GM23338 (cell line): Measurements from ENCODE around the gene LMNA. TPM values are rescaled to one million over a fixed set of nuclear protein-coding genes. Genes with fewer than 3 reads are reported as not detected.

Experiments
- ATAC-seq: fragments of 200-7000 bp; cut with Tn5 transposase; 3 replicates; pipeline ENCODE4 v1.9.1; 2020
- DNase-seq: peaks from one replicate; pipeline ENCODE4 v3.0.0-alpha.2; 2015; ENCODE audit warnings: low spot score
- H2AFZ ChIP-seq: fragments of 200-600 bp; sonication (generic); 2 replicates; pipeline ENCODE4 v1.8.0; 2016; ENCODE audit warnings: antibody characterized with exemption, mild to moderate bottlenecking, moderate library complexity
- H3F3A ChIP-seq: fragments of 200-600 bp; sonication (generic); replicated peaks from 2 replicates; pipeline ENCODE4 v1.8.0; 2017; ENCODE audit warnings: antibody characterized with exemption, mixed run types, low read depth
- H3K27ac ChIP-seq: fragments of 200-600 bp; sonication (generic); 2 replicates; pipeline ENCODE4 v1.6.1; 2016; ENCODE audit warnings: low read depth
- H3K27me3 ChIP-seq: fragments of 200-600 bp; sonication (generic); 2 replicates; pipeline ENCODE4 v1.8.0; 2016; ENCODE audit warnings: mild to moderate bottlenecking, mixed run types, moderate library complexity; ENCODE audit not compliant: insufficient read depth
- H3K36me3 ChIP-seq: fragments of 200-600 bp; sonication (generic); 2 replicates; pipeline ENCODE4 v1.8.0; 2016; ENCODE audit warnings: mild to moderate bottlenecking; ENCODE audit not compliant: insufficient read depth
- H3K4me1 ChIP-seq: fragments of 200-600 bp; sonication (generic); 2 replicates; pipeline ENCODE4 v1.8.0; 2016; ENCODE audit warnings: mild to moderate bottlenecking, moderate library complexity; ENCODE audit not compliant: insufficient read depth
- H3K4me2 ChIP-seq: fragments of 200-600 bp; sonication (generic); 2 replicates; pipeline ENCODE4 v1.7.1; 2017; ENCODE audit warnings: mixed run types
- H3K4me3 ChIP-seq: fragments of 200-600 bp; sonication (generic); 2 replicates; pipeline ENCODE4 v1.6.1; 2016; ENCODE audit warnings: mixed run types
- H3K79me2 ChIP-seq: fragments of 200-600 bp; sonication (generic); replicated peaks from 2 replicates; pipeline ENCODE4 v1.8.0; 2017; ENCODE audit warnings: mild to moderate bottlenecking; ENCODE audit not compliant: insufficient read depth
- H3K9me2 ChIP-seq: fragments of 200-600 bp; sonication (generic); 2 replicates; pipeline ENCODE4 v1.8.0; 2017; ENCODE audit not compliant: insufficient read depth
- H4K20me1 ChIP-seq: fragments of 200-600 bp; sonication (generic); replicated peaks from 2 replicates; pipeline ENCODE4 v1.8.0; 2017; ENCODE audit warnings: mild to moderate bottlenecking; ENCODE audit not compliant: insufficient read depth
- H3K27ac Mint-ChIP-seq: 2 replicates; pipeline ENCODE4 v1.8.0; 2020; ENCODE audit warnings: inconsistent platforms, mild to moderate bottlenecking, moderate library complexity, mixed read lengths
- H3K27me3 Mint-ChIP-seq: 3 replicates; pipeline ENCODE4 v1.8.0; 2022; ENCODE audit warnings: low read depth, mild to moderate bottlenecking, moderate library complexity, mixed read lengths, inconsistent platforms; ENCODE audit not compliant: insufficient read depth, poor library complexity
- H3K36me3 Mint-ChIP-seq: 3 replicates; pipeline ENCODE4 v1.8.0; 2021; ENCODE audit warnings: low read depth, mild to moderate bottlenecking, inconsistent platforms, moderate library complexity, mixed read lengths
- H3K4me1 Mint-ChIP-seq: 3 replicates; pipeline ENCODE4 v1.8.0; 2020; ENCODE audit warnings: mild to moderate bottlenecking, inconsistent platforms, mixed read lengths
- H3K4me3 Mint-ChIP-seq: 3 replicates; pipeline ENCODE4 v1.8.0; 2021; ENCODE audit warnings: moderate library complexity, mild to moderate bottlenecking, inconsistent platforms, mixed read lengths
- H3K9me3 Mint-ChIP-seq: 3 replicates; pipeline ENCODE4 v1.8.0; 2020; ENCODE audit warnings: moderate library complexity, mild to moderate bottlenecking, inconsistent platforms, mixed read lengths
- CREB1 ChIP-seq: fragments of 250-450 bp; sonication (Bioruptor Pico); IDR thresholded peaks from 2 replicates; pipeline ENCODE4 v1.5.0; 2020; ENCODE audit warnings: low read depth, mild to moderate bottlenecking, moderate library complexity
- EZH2 ChIP-seq: fragments of 200-600 bp; sonication (generic); IDR thresholded peaks from one replicate; pipeline ENCODE4 v1.8.0; 2017; ENCODE audit warnings: antibody characterized with exemption, mild to moderate bottlenecking, low read depth; ENCODE audit not compliant: unreplicated experiment
- EZH2phosphoT487 ChIP-seq: fragments of 200-600 bp; sonication (generic); IDR thresholded peaks from one replicate; pipeline ENCODE4 v1.8.1; 2018; ENCODE audit warnings: antibody characterized with exemption; ENCODE audit not compliant: unreplicated experiment
- JUNB ChIP-seq: IDR thresholded peaks from one replicate; pipeline ENCODE4 v1.6.1; 2016; ENCODE audit warnings: antibody characterized with exemption; ENCODE audit not compliant: unreplicated experiment
- NANOG ChIP-seq: IDR thresholded peaks from 2 replicates; pipeline ENCODE4 v1.6.1; 2016; ENCODE audit warnings: antibody characterized with exemption, borderline replicate concordance
- POLR2AphosphoS5 ChIP-seq: IDR thresholded peaks from 2 replicates; pipeline ENCODE4 v1.6.1; 2016; ENCODE audit warnings: antibody characterized with exemption, low read depth
- STAT1 ChIP-seq: IDR thresholded peaks from one replicate; pipeline ENCODE4 v1.6.1; 2016; ENCODE audit warnings: antibody characterized with exemption; ENCODE audit not compliant: unreplicated experiment
- ZNF114 ChIP-seq: fragments of 250-450 bp; sonication (Bioruptor Pico); IDR thresholded peaks from 2 replicates; pipeline ENCODE4 v1.5.0; 2020; ENCODE audit warnings: mild to moderate bottlenecking, moderate library complexity
- ZNF331 ChIP-seq: fragments of 250-450 bp; sonication (Bioruptor Pico); IDR thresholded peaks from 2 replicates; pipeline ENCODE4 v1.5.0; 2020; ENCODE audit warnings: low read depth, mild to moderate bottlenecking, moderate library complexity
- polyA plus RNA-seq: library from polyadenylated mRNA; unstranded; fragments of >200 nt; fragmentation: Nextera tagmentation; extraction: Ambion mirVana; gene quantifications from 2 replicates; pipeline ENCODE4 v1.2.1, GENCODE V29; 2016
- total RNA-seq: library from RNA; depleted of rRNA; stranded (reverse); fragments of >200 nt; shearing (Covaris generic); gene quantifications from 2 replicates; pipeline ENCODE4 v1.2.3, GENCODE V29; 2014
- TF ChIP-seq, protein P1 (sequence below): IDR thresholded peaks from one replicate; pipeline ENCODE4 v1.6.1; 2018; ENCODE audit warnings: antibody characterized with exemption; ENCODE audit not compliant: unreplicated experiment
- TF ChIP-seq, protein P2 (sequence below), 2 experiments: fragments of 200-600 bp in 1 of 2; sonication (generic) in 1 of 2; conservative IDR thresholded peaks; 2 replicates each; pipeline versions ENCODE4 v1.5.1 to v1.6.1; 2016 to 2017; ENCODE audit warnings: antibody characterized with exemption in 2 of 2, low read depth in 2 of 2, mild to moderate bottlenecking in 2 of 2, moderate library complexity in 1 of 2
- TF ChIP-seq, protein P3 (sequence below): IDR thresholded peaks from 2 replicates; pipeline ENCODE4 v1.6.1; 2016; ENCODE audit warnings: antibody characterized with exemption

Gene LMNA
- total and polyA plus RNA-seq, 2 experiments from 2014 or later: 35.5 to 56.3 TPM

DNA sequence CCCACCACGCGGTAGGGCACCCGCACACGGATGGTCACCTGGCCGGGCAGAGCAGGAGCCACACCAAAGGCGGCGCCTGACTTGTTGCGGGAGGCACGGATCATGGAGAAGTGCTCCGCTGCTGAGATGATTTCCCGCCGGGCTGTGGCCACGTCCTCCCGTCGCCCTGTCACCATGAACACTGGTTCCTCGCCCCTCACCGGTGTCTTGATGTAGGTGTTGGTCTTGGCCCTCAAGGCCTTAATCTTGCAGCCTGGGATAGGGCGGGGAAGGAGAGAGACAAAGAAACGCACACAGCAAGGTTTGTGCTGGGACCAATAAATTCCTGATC, 37.1 kb upstream of the LMNA start:
- peaks cover 3% of the 10 kb centered on the region; the same call in 1 of the 3 replicates for H3K9me3 Mint-ChIP-seq
- peak overlapping the region; percentile 96 for H3K4me3 Mint-ChIP-seq
- peaks cover 37% of the 10 kb centered on the region for H4K20me1 ChIP-seq
- no peaks in the 10 kb centered on the region for H3K9me2 ChIP-seq
- H3K27ac ChIP-seq: peak overlapping the region; percentile 83; the same call in 1 of the 2 replicates
- DNase-seq (peak; percentile 45), ATAC-seq (no peak)
- H3K4me1 Mint-ChIP-seq: peaks cover 71% of the 10 kb centered on the region
- H3K4me3 ChIP-seq: peak overlapping the region; percentile 54
- H3F3A ChIP-seq: peaks cover 48% of the 10 kb centered on the region
- peak overlapping the region; percentile 71; the same call in 1 of the 2 replicates for H3K27ac Mint-ChIP-seq
- peaks cover 24% of the 10 kb centered on the region for H3K27me3 Mint-ChIP-seq
- TF ChIP-seq POLR2AphosphoS5: no peak
- peaks cover 66% of the 10 kb centered on the region for H3K79me2 ChIP-seq
- peaks cover 78% of the 10 kb centered on the region for H3K4me1 ChIP-seq
- no peaks in the 10 kb centered on the region for H3K27me3 ChIP-seq
- H3K4me2 ChIP-seq: peak overlapping the region; percentile 99
- H3K36me3 Mint-ChIP-seq: peaks cover 57% of the 10 kb centered on the region
- H2AFZ ChIP-seq: no peak overlapping the region
- H3K36me3 ChIP-seq: no peaks in the 10 kb centered on the region; the same call in 1 of the 2 replicates

DNA sequence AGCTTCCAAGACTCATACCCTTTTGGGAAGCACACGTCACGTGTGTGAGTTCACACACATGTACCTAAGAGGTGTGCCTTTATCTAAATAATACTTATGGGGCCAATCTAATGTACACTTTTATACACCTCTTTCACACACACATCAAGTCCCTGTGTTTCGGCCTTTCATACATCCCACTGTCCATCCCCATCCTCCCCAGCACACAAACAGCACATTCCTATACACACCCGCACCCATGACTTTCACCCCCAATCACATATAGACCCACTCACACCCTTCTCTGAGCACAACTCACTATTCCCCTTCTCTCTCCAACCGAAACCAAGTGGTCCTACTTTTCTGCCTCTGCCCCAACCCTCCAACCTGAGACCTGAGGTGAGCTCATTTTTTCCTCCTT, 35.8 kb upstream of the LMNA start:
- peak overlapping the region; percentile 35; the same call in 1 of the 2 replicates for H3K4me3 ChIP-seq
- H4K20me1 ChIP-seq: peaks cover 40% of the 10 kb centered on the region
- peaks cover 47% of the 10 kb centered on the region for H3K36me3 Mint-ChIP-seq
- DNase-seq (no peak), ATAC-seq (no peak)
- no peaks in the 10 kb centered on the region for H3K27me3 ChIP-seq
- no peak overlapping the region for H2AFZ ChIP-seq
- H3K9me3 Mint-ChIP-seq: peaks cover 3% of the 10 kb centered on the region; the same call in 1 of the 3 replicates
- H3K36me3 ChIP-seq: no peaks in the 10 kb centered on the region; the same call in 1 of the 2 replicates
- H3K4me3 Mint-ChIP-seq: peak overlapping the region; percentile 96
- no peaks in the 10 kb centered on the region for H3K9me2 ChIP-seq
- 0 out of 2 replicates have a peak overlapping the region, but pooled peaks have one; percentile 83 for H3K27ac ChIP-seq
- H3K4me1 ChIP-seq: peaks cover 69% of the 10 kb centered on the region
- H3K4me1 Mint-ChIP-seq: peaks cover 63% of the 10 kb centered on the region
- H3F3A ChIP-seq: peaks cover 54% of the 10 kb centered on the region
- peaks cover 69% of the 10 kb centered on the region for H3K79me2 ChIP-seq
- H3K4me2 ChIP-seq: peak overlapping the region; percentile 99
- H3K27me3 Mint-ChIP-seq: peaks cover 24% of the 10 kb centered on the region
- no peak overlapping the region for H3K27ac Mint-ChIP-seq
- TF ChIP-seq, protein P1, sequence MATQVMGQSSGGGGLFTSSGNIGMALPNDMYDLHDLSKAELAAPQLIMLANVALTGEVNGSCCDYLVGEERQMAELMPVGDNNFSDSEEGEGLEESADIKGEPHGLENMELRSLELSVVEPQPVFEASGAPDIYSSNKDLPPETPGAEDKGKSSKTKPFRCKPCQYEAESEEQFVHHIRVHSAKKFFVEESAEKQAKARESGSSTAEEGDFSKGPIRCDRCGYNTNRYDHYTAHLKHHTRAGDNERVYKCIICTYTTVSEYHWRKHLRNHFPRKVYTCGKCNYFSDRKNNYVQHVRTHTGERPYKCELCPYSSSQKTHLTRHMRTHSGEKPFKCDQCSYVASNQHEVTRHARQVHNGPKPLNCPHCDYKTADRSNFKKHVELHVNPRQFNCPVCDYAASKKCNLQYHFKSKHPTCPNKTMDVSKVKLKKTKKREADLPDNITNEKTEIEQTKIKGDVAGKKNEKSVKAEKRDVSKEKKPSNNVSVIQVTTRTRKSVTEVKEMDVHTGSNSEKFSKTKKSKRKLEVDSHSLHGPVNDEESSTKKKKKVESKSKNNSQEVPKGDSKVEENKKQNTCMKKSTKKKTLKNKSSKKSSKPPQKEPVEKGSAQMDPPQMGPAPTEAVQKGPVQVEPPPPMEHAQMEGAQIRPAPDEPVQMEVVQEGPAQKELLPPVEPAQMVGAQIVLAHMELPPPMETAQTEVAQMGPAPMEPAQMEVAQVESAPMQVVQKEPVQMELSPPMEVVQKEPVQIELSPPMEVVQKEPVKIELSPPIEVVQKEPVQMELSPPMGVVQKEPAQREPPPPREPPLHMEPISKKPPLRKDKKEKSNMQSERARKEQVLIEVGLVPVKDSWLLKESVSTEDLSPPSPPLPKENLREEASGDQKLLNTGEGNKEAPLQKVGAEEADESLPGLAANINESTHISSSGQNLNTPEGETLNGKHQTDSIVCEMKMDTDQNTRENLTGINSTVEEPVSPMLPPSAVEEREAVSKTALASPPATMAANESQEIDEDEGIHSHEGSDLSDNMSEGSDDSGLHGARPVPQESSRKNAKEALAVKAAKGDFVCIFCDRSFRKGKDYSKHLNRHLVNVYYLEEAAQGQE: no peak
- TF ChIP-seq ZNF331 (CRISPR knock-in tag) (no peak), EZH2phosphoT487 (no peak), CREB1 (CRISPR knock-in tag) (no peak), NANOG (no peak), EZH2 (no peak), ZNF114 (no peak), POLR2AphosphoS5 (no peak), JUNB (no peak), STAT1 (no peak)
- TF ChIP-seq, protein P2, sequence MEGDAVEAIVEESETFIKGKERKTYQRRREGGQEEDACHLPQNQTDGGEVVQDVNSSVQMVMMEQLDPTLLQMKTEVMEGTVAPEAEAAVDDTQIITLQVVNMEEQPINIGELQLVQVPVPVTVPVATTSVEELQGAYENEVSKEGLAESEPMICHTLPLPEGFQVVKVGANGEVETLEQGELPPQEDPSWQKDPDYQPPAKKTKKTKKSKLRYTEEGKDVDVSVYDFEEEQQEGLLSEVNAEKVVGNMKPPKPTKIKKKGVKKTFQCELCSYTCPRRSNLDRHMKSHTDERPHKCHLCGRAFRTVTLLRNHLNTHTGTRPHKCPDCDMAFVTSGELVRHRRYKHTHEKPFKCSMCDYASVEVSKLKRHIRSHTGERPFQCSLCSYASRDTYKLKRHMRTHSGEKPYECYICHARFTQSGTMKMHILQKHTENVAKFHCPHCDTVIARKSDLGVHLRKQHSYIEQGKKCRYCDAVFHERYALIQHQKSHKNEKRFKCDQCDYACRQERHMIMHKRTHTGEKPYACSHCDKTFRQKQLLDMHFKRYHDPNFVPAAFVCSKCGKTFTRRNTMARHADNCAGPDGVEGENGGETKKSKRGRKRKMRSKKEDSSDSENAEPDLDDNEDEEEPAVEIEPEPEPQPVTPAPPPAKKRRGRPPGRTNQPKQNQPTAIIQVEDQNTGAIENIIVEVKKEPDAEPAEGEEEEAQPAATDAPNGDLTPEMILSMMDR (conservative IDR thresholded peaks at IDR 0.05; ENCODE audit: low read depth in 2 of 2): no peak
- TF ChIP-seq, protein P3, sequence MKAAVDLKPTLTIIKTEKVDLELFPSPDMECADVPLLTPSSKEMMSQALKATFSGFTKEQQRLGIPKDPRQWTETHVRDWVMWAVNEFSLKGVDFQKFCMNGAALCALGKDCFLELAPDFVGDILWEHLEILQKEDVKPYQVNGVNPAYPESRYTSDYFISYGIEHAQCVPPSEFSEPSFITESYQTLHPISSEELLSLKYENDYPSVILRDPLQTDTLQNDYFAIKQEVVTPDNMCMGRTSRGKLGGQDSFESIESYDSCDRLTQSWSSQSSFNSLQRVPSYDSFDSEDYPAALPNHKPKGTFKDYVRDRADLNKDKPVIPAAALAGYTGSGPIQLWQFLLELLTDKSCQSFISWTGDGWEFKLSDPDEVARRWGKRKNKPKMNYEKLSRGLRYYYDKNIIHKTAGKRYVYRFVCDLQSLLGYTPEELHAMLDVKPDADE: no peak
